ENCODE results near the gene ENOSF1. TPM values are rescaled to one million over a fixed set of nuclear protein-coding genes. Genes with fewer than 3 reads are reported as not detected.

The ENOSF1 gene
- total RNA-seq, 1 experiment from 2014 or later: 39.2 TPM

GRCh38 chr18:717003-717402 is 4.6 kb upstream of the ENOSF1 start:
- BruUV-seq (replicated peaks): no TSS peak
- Histone ChIP-seq H3K27me3 (replicated peaks; ENCODE audit: insufficient read depth, low read depth, low read length, poor library complexity) (no peaks in the 10 kb centered on the region), H3K27ac (ENCODE audit: low read depth, low read length, poor library complexity, severe bottlenecking) (no peak overlapping the region), H3K9me3 (ENCODE audit: low read depth, low read length, poor library complexity, severe bottlenecking) (peaks cover 4% of the 10 kb centered on the region), H3K36me3 (ENCODE audit: insufficient read depth, low read length, poor library complexity, severe bottlenecking) (no peaks in the 10 kb centered on the region), H3K4me1 (ENCODE audit: insufficient read depth, low read length, poor library complexity, severe bottlenecking) (no peaks in the 10 kb centered on the region), H3K4me3 (ENCODE audit: low read depth, low read length, poor library complexity, severe bottlenecking) (no peak overlapping the region)
- TF ChIP-seq EZH2 (IDR thresholded peaks at IDR 0.05; ENCODE audit: borderline replicate concordance, low read depth, low read length, poor library complexity, severe bottlenecking) (no peak), CTCF (conservative IDR thresholded peaks at IDR 0.05; ENCODE audit: low read depth, low read length) (no peak)
- intact Hi-C loops (cut with micrococcal nuclease; ENCODE audit: unreplicated experiment): no loop called here
- POLR2A ChIA-PET (ENCODE audit: low non-redundant PET): no interaction called here
- CTCF ChIA-PET: interaction anchor here (0.5 kb wide), 1 partner anchor 8 kb away, joined by 3 read pairs; no protein-coding TSS in a partner anchor
- no peak for DNase-seq (ENCODE audit: low spot score)

- CTCF ChIA-PET: interaction anchor here (1.1 to 1.2 kb wide), 2 partner anchors 115 to 124 kb away, joined by 4 to 5 read pairs; no protein-coding TSS in a partner anchor
- peak; percentile 64 for DNase-seq (ENCODE audit: low spot score)
- no TSS peak for BruUV-seq (replicated peaks)
Measured at GRCh38 chr18:715626-716025, 3.2 kb upstream of the ENOSF1 start.

GRCh38 chr18:713135-713490 is 683 bp upstream of the ENOSF1 start:
- H3K9me3 ChIP-seq (ENCODE audit: low read depth, low read length, poor library complexity, severe bottlenecking): peaks cover 4% of the 10 kb centered on the region
- TF ChIP-seq CTCF (conservative IDR thresholded peaks at IDR 0.05; ENCODE audit: low read depth, low read length) (no peak), EZH2 (IDR thresholded peaks at IDR 0.05; ENCODE audit: borderline replicate concordance, low read depth, low read length, poor library complexity, severe bottlenecking) (no peak)
- H3K27me3 ChIP-seq (replicated peaks; ENCODE audit: insufficient read depth, low read depth, low read length, poor library complexity): no peaks in the 10 kb centered on the region
- intact Hi-C loops (cut with micrococcal nuclease; ENCODE audit: unreplicated experiment): no loop called here
- POLR2A ChIA-PET (ENCODE audit: low non-redundant PET): no interaction called here
- no peak overlapping the region for H3K27ac ChIP-seq (ENCODE audit: low read depth, low read length, poor library complexity, severe bottlenecking)
- no peaks in the 10 kb centered on the region for H3K36me3 ChIP-seq (ENCODE audit: insufficient read depth, low read length, poor library complexity, severe bottlenecking)
- no peak for DNase-seq (ENCODE audit: low spot score)
- H3K4me1 ChIP-seq (ENCODE audit: insufficient read depth, low read length, poor library complexity, severe bottlenecking): peaks cover 4% of the 10 kb centered on the region
- peak overlapping the region; percentile 61 for H3K4me3 ChIP-seq (ENCODE audit: low read depth, low read length, poor library complexity, severe bottlenecking)
- CTCF ChIA-PET: interaction anchor here (0.6 to 1.4 kb wide), 2 partner anchors 89 to 126 kb away, joined by 3 to 8 read pairs; no protein-coding TSS in a partner anchor
- BruUV-seq (replicated peaks): no TSS peak

More at GRCh38 chr18:715626-716025, 3.2 kb upstream of the ENOSF1 start:
- POLR2A ChIA-PET (ENCODE audit: low non-redundant PET): no interaction called here
- intact Hi-C loops (cut with micrococcal nuclease; ENCODE audit: unreplicated experiment): no loop called here
- H3K27ac ChIP-seq (ENCODE audit: low read depth, low read length, poor library complexity, severe bottlenecking): peak overlapping the region; percentile 22
- peaks cover 4% of the 10 kb centered on the region for H3K4me1 ChIP-seq (ENCODE audit: insufficient read depth, low read length, poor library complexity, severe bottlenecking)
- H3K9me3 ChIP-seq (ENCODE audit: low read depth, low read length, poor library complexity, severe bottlenecking): peaks cover 4% of the 10 kb centered on the region
- H3K27me3 ChIP-seq (replicated peaks; ENCODE audit: insufficient read depth, low read depth, low read length, poor library complexity): no peaks in the 10 kb centered on the region
- no peak overlapping the region for H3K4me3 ChIP-seq (ENCODE audit: low read depth, low read length, poor library complexity, severe bottlenecking)
- no peaks in the 10 kb centered on the region for H3K36me3 ChIP-seq (ENCODE audit: insufficient read depth, low read length, poor library complexity, severe bottlenecking)
- no peak for TF ChIP-seq EZH2 (IDR thresholded peaks at IDR 0.05; ENCODE audit: borderline replicate concordance, low read depth, low read length, poor library complexity, severe bottlenecking)
- TF ChIP-seq CTCF (conservative IDR thresholded peaks at IDR 0.05; ENCODE audit: low read depth, low read length): no peak

Data from A673 (cell line).